IPS-11a (cell line): ENCODE data around the gene NXF3.
"Not testable (repeated sequence)": the region's sequence is repeated elsewhere in the genome, so short reads cannot be mapped to it uniquely, and the experiment has no call there.

Experiments used
- H3K4me3 ChIP-seq: one replicate; pipeline ENCODE4 v1.5.1; 2013; ENCODE audit warnings: low read depth, low read length, control low read depth

NXF3 gene, protein sequence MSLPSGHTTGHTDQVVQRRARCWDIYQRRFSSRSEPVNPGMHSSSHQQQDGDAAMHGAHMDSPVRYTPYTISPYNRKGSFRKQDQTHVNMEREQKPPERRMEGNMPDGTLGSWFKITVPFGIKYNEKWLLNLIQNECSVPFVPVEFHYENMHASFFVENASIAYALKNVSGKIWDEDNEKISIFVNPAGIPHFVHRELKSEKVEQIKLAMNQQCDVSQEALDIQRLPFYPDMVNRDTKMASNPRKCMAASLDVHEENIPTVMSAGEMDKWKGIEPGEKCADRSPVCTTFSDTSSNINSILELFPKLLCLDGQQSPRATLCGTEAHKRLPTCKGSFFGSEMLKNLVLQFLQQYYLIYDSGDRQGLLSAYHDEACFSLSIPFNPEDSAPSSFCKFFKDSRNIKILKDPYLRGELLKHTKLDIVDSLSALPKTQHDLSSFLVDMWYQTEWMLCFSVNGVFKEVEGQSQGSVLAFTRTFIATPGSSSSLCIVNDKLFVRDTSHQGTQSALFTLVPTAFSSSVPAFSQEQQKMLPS

DNA sequence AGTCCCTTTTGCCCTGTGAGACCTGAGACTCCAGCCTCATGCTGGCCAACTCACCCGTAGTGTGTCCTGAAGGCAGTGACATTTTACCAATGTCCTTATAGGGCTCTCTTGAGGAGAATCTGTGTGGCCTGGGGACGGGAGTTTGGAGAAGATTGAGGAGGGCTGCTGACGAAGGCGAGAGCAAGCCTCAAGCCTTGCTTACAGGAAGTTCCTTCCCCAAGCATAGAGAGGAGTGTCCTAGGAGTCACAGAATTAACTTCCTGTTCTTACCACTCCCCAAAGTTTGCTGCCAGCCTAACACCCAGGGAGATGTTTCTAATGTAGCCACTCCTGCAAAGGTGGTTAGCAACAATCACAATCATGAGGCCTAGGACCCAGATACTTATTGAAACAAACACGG, at the start of gene NXF3:
Gene NXF3, minus strand, starts transcription at position 202 of the 400 bp plus-strand sequence. Its CDS starts 120 bp downstream, at position 82.
- no peak within 1 kb of the TSS for H3K4me3 ChIP-seq

DNA sequence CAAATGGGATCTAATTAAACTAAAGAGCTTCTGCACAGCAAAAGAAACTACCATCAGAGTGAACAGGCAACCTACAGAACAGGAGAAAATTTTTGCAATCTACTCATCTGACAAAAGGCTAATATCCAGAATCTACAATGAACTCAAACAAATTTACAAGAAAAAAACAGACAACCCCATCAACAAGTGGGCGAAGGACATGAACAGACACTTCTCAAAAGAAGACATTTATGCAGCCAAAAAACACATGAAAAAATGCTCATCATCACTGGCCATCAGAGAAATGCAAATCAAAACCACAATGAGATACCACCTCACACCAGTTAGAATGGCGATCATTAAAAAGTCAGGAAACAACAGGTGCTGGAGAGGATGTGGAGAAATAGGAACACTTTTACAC, 43.6 kb upstream of the NXF3 start:
- not testable (repeated sequence) for H3K4me3 ChIP-seq

DNA sequence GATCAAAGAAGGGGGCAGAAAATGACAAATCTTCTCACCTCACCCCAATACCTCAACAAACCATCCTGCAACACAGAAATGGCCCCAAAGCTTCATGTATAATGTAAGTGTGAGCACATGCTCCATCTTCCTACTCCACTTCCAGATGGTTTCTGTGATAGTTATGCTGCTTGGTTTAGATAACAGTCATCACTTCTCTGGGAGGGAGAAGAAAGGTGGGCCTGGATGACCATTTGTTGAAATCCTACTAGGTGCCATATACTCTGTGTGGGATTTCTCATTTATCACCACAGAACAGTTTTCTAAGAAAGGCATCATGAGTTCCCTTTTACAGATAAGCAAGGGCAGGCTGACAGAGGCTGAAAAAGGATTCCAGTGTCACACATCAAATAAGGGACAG, 31.3 kb upstream of the NXF3 start:
- no peak overlapping the region for H3K4me3 ChIP-seq

DNA sequence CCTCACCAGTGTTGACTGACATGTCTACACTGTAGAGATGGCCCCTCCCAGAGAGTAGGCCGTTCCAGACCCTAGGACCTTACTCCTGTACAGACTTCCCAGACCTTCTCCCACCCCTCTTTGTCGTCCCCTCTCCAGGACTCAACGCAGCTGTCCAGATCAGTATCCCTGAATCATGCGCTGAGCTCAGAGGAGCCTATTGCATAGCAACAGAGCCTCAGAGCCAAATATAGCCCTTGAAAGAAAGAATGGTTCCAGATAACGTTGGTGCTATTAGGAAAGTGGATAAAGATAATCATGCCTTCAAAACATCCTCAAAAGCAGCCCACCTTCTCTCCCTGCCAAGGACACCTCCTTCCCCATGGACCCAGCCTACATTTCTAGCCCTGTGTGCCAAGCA, 27.8 kb upstream of the NXF3 start:
- H3K4me3 ChIP-seq: no peak overlapping the region

DNA sequence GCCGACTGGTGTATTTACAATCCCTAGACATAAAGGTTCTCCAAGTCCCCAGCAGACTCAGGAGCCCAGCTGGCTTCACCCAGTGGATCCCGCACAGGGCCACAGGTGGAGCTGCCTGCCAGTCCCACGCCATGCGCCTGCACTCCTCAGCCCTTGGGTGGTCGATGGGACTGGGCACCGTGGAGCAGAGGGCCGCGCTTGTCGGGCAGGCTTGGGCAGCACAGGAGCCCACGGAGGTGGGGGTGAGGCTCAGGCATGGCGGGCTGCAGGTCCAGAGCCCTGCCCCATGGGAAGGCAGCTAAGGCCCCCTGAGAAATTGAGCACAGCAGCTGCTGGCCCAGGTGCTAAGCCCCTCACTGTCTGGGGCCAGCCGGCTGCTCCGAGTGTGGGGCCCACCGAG, 24.0 kb upstream of the NXF3 start:
- not testable (repeated sequence) for H3K4me3 ChIP-seq

DNA sequence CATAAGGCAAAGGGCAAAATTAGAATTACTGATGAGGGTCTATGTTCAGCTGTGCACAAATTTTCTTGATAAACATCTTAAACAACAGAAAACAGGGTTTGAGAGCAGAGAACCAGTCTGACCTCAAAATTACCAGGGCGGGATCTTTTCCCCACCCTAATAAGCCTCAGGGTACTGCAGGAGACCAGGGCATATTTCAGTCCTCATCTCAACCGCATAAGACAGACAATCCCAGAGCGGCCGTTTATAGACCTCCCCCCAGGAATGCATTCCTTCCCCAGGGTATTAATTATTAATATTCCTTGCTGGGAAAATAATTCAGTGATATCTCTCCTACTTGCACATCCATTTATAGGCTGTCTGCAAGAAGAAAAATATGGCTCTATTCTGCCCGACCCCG, 16.6 kb upstream of the NXF3 start:
- H3K4me3 ChIP-seq: not testable (repeated sequence)

DNA sequence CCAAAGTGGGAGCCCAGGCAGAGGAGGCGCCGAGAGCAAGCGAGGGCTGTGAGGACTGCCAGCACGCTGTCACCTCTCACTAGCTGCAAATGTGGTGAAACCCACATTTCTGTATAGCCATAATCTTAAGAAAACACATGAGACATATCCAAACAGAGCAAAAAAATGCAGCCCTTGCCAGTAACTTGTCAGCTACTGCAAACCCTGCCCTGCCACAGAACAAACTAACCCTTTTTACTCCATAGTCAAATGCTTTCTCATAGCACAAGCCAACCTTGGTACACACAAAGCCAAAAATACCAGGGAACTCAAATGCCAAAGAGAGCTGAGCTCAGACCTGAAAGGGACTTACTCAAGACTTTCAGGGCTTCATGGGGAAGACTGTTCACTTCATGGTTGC, 14.9 kb upstream of the NXF3 start:
- H3K4me3 ChIP-seq: no peak overlapping the region

DNA sequence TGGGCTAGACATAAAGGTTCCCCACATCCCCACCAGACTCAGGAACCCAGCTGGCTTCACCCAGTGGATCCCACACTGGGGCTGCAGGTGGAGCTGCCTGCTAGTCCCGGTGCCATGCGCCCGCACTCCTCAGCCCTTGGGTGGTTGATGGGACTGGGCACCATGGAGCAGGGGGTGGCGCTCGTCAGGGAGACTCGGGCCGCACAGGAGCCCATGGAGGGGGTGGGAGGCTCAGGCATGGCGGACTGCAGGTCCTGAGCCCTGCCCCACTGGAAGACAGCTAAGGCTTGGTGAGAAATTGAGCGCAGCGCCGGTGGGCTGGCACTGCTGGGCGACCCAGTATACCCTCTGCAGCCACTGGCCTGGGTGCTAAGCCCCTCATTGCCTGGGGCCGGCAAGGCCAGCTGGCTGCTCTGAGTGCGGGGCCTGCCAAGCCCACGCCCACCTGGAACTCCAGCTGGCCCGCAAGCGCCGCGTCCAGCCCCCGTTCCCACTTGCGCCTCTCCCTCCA, 14.3 kb upstream of the NXF3 start:
- H3K4me3 ChIP-seq: not testable (repeated sequence)

DNA sequence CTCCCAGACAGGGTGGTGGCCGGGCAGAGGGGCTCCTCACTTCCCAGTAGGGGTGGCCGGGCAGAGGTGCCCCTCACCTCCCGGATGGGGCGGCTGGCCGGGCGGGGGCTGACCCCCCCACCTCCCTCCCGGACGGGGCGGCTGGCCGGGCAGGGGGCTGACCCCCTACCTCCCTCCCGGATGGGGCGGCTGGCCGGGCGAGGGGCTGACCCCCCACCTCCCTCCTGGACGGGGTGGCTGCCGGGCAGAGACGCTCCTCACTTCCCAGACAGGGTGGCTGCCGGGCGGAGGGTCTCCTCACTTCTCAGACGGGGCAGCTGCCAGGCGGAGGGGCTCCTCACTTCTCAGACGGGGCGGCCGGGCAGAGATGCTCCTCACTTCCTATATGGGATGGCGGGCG, 11.4 kb upstream of the NXF3 start:
- not testable (repeated sequence) for H3K4me3 ChIP-seq

DNA sequence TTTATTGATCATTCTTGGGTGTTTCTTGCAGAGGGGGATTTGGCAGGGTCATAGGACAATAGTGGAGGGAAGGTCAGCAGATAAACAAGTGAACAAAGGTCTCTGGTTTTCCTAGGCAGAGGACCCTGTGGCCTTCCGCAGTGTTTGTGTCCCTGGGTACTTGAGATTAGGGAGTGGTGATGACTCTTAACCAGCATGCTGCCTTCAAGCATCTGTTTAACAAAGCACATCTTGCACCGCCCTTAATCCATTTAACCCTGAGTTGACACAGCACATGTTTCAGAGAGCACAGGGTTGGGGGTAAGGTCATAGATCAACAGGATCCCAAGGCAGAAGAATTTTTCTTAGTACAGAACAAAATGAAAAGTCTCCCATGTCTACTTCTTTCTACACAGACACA, 10.9 kb upstream of the NXF3 start:
- H3K4me3 ChIP-seq: not testable (repeated sequence)

DNA sequence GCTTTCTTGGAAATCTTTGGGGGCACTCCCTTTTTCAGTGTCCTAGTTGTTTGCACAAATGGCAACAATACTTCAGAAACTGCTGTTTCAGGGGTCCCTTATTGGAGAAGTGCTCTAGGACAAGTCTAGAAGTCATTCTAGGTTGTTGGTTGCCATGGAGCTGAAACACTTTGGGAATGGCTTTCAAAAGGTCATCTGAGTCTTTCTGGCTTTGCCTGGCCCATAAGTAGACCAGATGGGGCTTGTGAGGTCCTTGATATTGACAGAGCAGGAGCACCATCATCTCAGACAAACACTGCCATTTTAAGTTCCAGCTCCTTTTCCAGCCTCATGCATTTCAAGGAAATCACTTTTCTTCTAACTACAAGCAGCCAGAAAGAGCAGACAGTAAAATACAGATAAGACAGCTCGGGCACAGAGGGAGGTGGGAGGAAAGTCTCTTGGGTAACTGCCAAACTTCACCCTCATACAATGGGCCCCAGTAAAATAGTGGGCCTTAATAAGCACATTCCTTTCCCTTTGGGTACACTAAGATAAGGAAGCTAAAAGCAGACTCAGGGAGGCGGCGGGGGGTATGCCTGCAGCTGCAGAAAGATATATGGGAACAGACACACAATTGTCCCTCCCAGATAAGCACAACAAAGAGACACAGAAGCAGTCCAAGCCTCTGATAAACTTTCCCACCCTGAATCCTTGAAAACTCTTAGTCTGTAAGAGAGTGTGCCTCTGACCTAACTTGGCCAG, 8.5 kb upstream of the NXF3 start:
- H3K4me3 ChIP-seq: no peak overlapping the region

DNA sequence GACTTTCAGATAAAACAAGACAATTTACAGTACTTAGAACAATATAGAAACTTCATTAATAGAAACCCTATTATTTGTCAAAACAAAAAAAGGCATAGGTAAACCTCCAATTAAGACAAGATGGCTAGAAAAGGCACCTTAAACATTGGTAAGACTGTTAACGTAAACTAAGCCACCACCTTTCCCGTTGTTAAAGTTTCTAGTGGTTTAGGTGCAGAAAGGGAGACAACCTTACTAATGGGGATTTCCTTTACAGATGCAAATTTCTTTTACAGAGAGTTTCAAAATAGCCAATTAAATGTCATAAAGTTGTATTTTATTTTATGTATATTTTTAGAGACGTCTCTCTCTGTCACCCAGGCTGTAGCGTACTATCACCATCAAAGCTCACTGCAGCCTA, 7.5 kb upstream of the NXF3 start:
- H3K4me3 ChIP-seq: no peak overlapping the region

DNA sequence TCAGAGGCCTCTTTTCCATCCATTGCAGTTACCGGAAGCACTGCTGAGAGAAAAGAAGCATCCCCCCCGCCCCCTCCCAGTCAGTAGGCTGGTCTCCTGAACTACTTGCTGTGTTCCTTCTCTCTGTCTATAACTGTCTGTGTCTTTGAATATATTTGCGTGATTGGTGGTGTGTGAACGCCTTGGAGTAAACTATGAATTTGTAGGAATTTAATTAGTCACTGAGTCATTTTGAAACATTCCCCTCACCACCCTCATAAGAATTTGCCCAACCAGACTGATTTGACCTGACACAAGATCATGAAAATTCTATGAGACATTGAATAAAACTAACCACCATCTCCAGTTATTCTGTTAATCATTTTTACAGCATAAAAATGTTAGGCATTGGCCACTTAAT, 6.7 kb upstream of the NXF3 start:
- H3K4me3 ChIP-seq: no peak overlapping the region

DNA sequence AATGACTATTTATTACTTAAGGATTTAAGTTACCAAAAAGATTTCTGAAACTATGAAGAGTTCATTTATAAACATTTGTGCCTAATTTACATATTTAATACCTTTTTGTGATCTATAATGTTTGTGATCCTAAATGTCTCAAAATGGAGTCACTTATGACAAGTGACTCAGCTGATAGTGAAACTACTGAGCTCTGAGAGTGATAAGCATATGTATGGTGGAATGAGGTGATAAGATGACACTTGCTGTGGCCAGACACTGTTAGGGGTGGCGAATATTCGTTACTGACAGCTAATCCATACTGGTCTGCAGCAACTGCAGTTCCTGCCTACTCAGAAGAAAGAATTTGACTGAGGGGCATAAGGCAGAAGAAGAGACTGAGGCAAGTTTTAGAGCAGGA, 5.5 kb upstream of the NXF3 start:
- no peak overlapping the region for H3K4me3 ChIP-seq

DNA sequence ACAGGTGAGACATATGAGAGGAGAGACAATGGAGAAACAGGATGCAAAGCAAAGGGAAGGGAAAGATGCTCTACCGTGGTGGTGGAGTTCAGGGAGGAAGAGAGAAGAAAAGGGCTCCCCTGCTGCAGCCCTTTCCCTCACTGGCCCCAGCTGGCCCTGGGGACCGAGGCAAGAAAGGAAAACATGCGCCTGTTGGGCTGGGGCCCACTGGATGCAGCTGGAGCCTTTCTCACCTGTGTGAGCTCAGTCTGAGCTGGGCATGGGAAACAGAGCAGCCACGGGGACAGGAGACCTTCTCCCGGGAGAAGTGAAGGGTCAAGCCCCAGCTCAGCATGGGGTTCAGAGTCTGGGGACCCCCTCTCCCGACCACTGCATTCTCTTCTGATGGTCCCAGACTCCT, 11.9 kb downstream of the NXF3 start:
- no peak overlapping the region for H3K4me3 ChIP-seq

DNA sequence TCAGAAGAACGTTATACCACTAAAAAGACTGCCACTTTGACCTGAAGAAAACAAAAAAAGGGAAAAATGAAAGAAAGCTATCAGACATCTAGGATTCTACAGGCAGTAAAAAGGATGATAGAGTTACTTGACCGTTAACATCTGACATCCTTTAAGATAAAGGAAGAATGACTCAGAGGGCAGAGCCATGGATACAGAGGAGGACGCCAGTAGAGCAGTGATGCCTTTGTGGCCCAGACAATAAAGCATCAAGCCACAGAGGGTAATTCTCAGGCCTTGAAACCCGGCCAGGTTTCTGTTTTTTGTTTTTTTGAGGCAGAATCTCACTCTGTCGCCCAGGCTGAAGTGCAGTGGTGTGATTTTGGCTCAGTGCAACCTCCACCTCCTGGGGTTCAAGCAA, 19.5 kb downstream of the NXF3 start:
- H3K4me3 ChIP-seq: no peak overlapping the region

DNA sequence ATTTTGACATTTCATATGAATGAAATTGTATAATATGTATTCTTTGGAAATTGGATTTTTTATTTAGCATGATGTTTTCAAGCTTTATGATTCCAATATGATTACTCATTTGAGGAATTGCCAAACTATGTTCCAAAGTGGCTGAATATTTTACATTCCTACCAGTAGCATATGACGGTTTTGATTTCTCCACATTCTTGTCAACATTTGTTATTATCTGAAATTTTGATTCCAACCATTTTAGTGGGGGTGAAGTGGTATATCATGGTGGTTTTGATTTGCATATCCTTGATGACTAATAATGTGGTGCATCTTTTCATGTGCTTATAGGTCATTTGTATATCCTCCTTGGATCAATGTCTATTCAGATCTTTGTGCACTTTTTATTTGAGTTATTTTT, 26.3 kb downstream of the NXF3 start:
- H3K4me3 ChIP-seq: no peak overlapping the region

DNA sequence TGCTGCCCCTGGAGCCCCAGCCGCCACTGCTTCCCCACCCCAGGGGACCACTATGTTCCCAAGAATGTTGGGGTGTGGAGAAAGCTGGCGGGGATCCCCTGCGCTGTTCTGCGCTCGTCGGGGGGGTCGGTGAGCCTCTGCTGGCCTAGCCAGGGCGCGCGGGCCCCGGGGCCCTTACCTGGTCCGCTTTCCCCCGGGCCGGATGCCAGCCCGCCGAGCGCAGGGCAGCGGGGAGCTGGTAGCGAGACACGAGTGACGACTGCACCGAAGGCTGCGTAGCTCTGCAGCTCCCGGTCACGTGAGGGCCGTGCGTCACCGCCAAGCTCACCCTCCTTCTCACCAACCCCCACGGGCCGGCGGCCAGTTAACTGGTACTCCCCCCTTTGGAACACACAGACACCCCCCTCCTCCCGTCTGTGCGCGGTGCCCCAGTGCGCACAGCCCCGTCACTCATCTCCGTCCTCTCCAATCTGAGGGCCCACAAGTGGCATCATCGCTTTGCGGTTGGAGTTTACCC, 29.0 kb downstream of the NXF3 start, which contains the start of gene BEX1:
Gene BEX1, minus strand, starts transcription at position 254 of the 517 bp plus-strand sequence. CDS start 897 bp downstream, outside the sequence.
- peak within 1 kb of the TSS; percentile 58 for H3K4me3 ChIP-seq

DNA sequence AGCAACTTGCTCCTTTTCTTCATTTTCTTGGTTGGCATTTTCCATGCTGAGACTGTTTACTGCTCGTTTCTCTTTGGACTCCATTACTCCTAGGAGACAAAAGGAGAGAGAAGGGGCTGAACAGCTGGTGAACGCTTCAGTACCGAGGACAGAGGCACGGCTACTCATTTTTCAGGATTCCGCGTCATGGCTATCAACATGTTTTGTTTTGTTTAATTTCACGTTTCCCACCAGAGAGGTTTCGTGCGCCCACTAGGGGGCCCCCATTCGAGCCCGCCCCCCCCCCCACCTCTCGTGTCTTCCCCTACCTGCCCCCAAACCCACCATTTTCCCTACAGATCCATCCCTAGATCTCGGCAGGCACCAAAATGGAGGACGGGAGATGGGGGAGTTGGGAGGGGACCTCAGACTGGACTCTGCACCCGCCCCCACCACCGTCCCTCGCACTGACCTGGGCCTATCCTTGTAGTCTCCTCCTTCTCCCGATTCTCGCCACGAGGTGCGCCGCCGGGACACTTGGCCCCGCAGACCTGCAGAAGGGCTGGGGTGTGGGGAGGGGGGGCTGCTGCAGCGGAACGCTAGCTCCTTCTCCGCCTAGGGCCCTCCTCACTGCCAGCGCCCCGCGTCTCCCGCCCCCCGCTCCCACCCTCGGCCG, 29.6 kb downstream of the NXF3 start:
- H3K4me3 ChIP-seq: peak overlapping the region; percentile 58

DNA sequence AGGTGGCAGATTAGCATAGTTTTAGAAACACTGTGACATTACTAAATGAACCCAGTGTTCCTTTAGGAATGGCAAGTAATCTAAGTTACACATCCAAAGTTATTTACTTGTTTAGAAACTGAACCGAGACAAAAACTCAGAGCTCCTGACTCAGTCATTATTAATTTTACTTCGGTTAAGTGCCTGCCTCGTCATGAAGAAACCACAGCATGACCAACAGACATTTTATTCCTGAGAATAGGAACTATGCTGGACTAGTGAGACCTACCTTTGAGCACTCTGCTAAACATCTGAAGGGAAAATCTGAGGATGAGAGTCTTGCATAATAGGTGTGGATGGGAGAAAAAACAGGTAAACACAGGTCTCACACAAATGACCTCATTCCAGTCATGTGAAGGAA, 31.5 kb downstream of the NXF3 start:
- H3K4me3 ChIP-seq: no peak overlapping the region

DNA sequence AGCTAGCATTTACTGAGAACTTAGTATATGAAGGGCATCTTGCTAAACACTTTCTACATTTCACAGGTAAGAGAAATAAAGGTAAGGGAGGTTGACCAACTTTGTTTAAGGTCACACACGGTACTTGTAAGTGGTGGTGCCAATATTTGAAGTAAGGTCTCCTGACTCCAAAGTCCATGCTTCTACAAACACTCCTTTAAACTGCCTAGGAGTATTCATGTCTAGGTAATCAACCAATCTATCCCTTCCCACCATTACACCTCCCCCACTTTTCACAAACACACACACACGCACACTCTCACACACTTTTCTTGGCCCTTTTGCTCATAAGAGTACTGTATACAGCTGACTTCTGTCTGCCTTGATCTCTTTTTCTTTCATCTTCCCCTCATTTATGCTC, 36.0 kb downstream of the NXF3 start:
- no peak overlapping the region for H3K4me3 ChIP-seq
